ENCODE data around the gene CHSY3. TPM values are rescaled to one million over a fixed set of nuclear protein-coding genes. Genes with fewer than 3 reads are reported as not detected.

Gene CHSY3
- polyA plus RNA-seq, 1 donor from 2014 or later, result 0.40 TPM

DNA sequence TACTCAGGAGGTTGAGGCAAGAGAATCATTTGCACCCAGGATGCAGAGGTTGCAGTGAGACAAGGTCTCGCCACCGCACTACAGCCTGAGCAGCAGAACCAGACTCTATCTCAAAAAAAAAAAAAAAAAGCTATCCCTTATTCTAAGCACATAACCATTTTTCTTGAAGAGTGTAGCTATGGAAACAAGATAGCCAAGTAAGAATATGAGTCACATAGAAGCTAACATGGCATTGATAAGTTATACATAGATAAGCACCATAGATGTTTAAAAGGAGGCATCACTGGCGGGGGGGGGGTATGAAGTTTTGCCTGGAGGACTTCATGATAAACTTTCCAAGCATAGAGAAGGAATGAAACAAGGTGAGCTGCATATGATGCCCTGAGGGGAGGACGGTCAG lies 26.0 kb downstream of the CHSY3 start:
- no peak overlapping the region for H3K9ac ChIP-seq (ENCODE audit: low read length)
- no peaks in the 10 kb centered on the region for H3F3A ChIP-seq (ENCODE audit: insufficient read depth, low read length, poor library complexity, severe bottlenecking)
- no peaks in the 10 kb centered on the region for H3K9me2 ChIP-seq (ENCODE audit: insufficient read depth, low read length)
- no peak overlapping the region for H3K4me2 ChIP-seq (ENCODE audit: low read length)
- H3K79me2 ChIP-seq (replicated peaks; ENCODE audit: insufficient read depth, low read length), result no peaks in the 10 kb centered on the region
- H3K4me3 ChIP-seq (ENCODE audit: low read length), result no peak overlapping the region
- no peak overlapping the region for H3K27ac ChIP-seq (ENCODE audit: low read length)
- H3K36me3 ChIP-seq (ENCODE audit: insufficient read depth, low read length), result no peaks in the 10 kb centered on the region
- TF ChIP-seq MXI1 (conservative IDR thresholded peaks at IDR 0.05; ENCODE audit: poor library complexity, severe bottlenecking), result no peak
- TF ChIP-seq, protein P1, sequence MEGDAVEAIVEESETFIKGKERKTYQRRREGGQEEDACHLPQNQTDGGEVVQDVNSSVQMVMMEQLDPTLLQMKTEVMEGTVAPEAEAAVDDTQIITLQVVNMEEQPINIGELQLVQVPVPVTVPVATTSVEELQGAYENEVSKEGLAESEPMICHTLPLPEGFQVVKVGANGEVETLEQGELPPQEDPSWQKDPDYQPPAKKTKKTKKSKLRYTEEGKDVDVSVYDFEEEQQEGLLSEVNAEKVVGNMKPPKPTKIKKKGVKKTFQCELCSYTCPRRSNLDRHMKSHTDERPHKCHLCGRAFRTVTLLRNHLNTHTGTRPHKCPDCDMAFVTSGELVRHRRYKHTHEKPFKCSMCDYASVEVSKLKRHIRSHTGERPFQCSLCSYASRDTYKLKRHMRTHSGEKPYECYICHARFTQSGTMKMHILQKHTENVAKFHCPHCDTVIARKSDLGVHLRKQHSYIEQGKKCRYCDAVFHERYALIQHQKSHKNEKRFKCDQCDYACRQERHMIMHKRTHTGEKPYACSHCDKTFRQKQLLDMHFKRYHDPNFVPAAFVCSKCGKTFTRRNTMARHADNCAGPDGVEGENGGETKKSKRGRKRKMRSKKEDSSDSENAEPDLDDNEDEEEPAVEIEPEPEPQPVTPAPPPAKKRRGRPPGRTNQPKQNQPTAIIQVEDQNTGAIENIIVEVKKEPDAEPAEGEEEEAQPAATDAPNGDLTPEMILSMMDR (IDR thresholded peaks at IDR 0.05; ENCODE audit: poor library complexity, severe bottlenecking), result no peak
- TF ChIP-seq, protein P2, sequence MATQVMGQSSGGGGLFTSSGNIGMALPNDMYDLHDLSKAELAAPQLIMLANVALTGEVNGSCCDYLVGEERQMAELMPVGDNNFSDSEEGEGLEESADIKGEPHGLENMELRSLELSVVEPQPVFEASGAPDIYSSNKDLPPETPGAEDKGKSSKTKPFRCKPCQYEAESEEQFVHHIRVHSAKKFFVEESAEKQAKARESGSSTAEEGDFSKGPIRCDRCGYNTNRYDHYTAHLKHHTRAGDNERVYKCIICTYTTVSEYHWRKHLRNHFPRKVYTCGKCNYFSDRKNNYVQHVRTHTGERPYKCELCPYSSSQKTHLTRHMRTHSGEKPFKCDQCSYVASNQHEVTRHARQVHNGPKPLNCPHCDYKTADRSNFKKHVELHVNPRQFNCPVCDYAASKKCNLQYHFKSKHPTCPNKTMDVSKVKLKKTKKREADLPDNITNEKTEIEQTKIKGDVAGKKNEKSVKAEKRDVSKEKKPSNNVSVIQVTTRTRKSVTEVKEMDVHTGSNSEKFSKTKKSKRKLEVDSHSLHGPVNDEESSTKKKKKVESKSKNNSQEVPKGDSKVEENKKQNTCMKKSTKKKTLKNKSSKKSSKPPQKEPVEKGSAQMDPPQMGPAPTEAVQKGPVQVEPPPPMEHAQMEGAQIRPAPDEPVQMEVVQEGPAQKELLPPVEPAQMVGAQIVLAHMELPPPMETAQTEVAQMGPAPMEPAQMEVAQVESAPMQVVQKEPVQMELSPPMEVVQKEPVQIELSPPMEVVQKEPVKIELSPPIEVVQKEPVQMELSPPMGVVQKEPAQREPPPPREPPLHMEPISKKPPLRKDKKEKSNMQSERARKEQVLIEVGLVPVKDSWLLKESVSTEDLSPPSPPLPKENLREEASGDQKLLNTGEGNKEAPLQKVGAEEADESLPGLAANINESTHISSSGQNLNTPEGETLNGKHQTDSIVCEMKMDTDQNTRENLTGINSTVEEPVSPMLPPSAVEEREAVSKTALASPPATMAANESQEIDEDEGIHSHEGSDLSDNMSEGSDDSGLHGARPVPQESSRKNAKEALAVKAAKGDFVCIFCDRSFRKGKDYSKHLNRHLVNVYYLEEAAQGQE (IDR thresholded peaks at IDR 0.05; ENCODE audit: borderline replicate concordance), result no peak
- H3K27me3 ChIP-seq (ENCODE audit: insufficient read depth, low read depth, low read length), result no peaks in the 10 kb centered on the region
- no peaks in the 10 kb centered on the region for H4K20me1 ChIP-seq (ENCODE audit: insufficient read depth)
- H3K9me3 ChIP-seq (ENCODE audit: low read length), result no peaks in the 10 kb centered on the region
- H2AFZ ChIP-seq (ENCODE audit: low read depth, low read length), result no peak overlapping the region

DNA sequence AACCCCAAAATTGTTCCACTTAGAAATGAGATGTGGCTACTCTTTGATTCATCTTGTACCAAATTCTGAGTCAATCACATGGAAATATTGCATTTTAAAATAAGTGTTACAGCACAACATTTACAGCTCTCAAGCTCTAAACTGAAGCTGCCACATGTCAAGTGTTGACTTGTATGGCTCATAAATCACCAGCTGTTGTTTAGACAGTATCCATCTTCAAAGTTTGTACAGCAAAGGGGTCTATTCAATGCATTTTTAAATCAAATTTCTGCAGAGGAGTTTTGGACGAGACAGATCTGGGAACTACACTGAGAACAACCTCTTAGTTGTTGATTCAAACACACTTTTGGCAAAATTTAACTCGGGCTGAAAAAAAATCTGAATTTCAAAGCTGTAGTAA lies 31.4 kb downstream of the CHSY3 start:
- H3K9ac ChIP-seq (ENCODE audit: low read length), result no peak overlapping the region
- H3K27ac ChIP-seq (ENCODE audit: low read length), result no peak overlapping the region
- no peaks in the 10 kb centered on the region for H3K9me2 ChIP-seq (ENCODE audit: insufficient read depth, low read length)
- H2AFZ ChIP-seq (ENCODE audit: low read depth, low read length), result no peak overlapping the region
- H3K4me2 ChIP-seq (ENCODE audit: low read length), result no peak overlapping the region
- H3K4me3 ChIP-seq (ENCODE audit: low read length), result no peak overlapping the region
- H3F3A ChIP-seq (ENCODE audit: insufficient read depth, low read length, poor library complexity, severe bottlenecking), result no peaks in the 10 kb centered on the region
- H4K20me1 ChIP-seq (ENCODE audit: insufficient read depth), result no peaks in the 10 kb centered on the region
- H3K79me2 ChIP-seq (replicated peaks; ENCODE audit: insufficient read depth, low read length), result no peaks in the 10 kb centered on the region
- no peaks in the 10 kb centered on the region for H3K9me3 ChIP-seq (ENCODE audit: low read length)
- TF ChIP-seq POLR2AphosphoS5 (IDR thresholded peaks at IDR 0.05) (no peak), EP300 (conservative IDR thresholded peaks at IDR 0.05; ENCODE audit: poor library complexity, severe bottlenecking) (no peak), MXI1 (conservative IDR thresholded peaks at IDR 0.05; ENCODE audit: poor library complexity, severe bottlenecking) (no peak)
- H3K27me3 ChIP-seq (ENCODE audit: insufficient read depth, low read depth, low read length), result no peaks in the 10 kb centered on the region
- H3K36me3 ChIP-seq (ENCODE audit: insufficient read depth, low read length), result no peaks in the 10 kb centered on the region

DNA sequence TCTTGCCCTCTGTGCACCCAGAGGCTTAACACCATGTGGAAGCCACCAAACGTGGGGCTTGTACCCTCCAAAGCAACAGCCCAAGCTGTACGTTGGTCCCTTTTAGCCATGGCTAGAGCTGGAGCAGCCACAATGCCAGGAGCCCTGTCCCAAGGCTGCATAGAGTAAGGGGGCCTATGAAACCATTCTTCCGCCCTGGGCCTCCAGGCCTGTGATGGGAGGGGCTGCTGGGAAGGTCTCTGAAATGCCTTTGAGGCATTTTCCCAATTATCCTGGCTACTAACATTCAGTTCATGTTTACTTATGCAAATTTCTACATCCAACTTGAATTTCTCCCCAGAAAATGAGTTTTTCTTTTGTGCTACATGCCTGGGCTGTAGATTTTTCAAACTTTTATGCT lies 33.8 kb downstream of the CHSY3 start:
- Histone ChIP-seq H3K36me3 (ENCODE audit: insufficient read depth, low read length) (no peaks in the 10 kb centered on the region), H3F3A (ENCODE audit: insufficient read depth, low read length, poor library complexity, severe bottlenecking) (no peaks in the 10 kb centered on the region), H3K9ac (ENCODE audit: low read length) (no peak overlapping the region), H3K9me2 (ENCODE audit: insufficient read depth, low read length) (no peaks in the 10 kb centered on the region), H3K4me3 (ENCODE audit: low read length) (no peak overlapping the region), H3K27me3 (ENCODE audit: insufficient read depth, low read depth, low read length) (no peaks in the 10 kb centered on the region), H3K4me2 (ENCODE audit: low read length) (no peak overlapping the region), H3K9me3 (ENCODE audit: low read length) (no peaks in the 10 kb centered on the region), H3K27ac (ENCODE audit: low read length) (no peak overlapping the region), H2AFZ (ENCODE audit: low read depth, low read length) (no peak overlapping the region), H3K79me2 (replicated peaks; ENCODE audit: insufficient read depth, low read length) (no peaks in the 10 kb centered on the region), H4K20me1 (ENCODE audit: insufficient read depth) (no peaks in the 10 kb centered on the region)
- TF ChIP-seq POLR2AphosphoS5 (IDR thresholded peaks at IDR 0.05) (no peak), RAD21 (conservative IDR thresholded peaks at IDR 0.05) (no peak), EP300 (conservative IDR thresholded peaks at IDR 0.05; ENCODE audit: poor library complexity, severe bottlenecking) (no peak), TAF1 (IDR thresholded peaks at IDR 0.05; ENCODE audit: low read depth) (no peak)
- TF ChIP-seq, protein P1 (IDR thresholded peaks at IDR 0.05; ENCODE audit: poor library complexity, severe bottlenecking), result no peak

Measured in neural cell (in vitro differentiated cells).